ENCODE measurements around the gene SLBP. TPM values are rescaled to one million over a fixed set of nuclear protein-coding genes. Genes with fewer than 3 reads are reported as not detected.

SLBP gene
- total and polyA plus RNA-seq, 2 donors (not counting 3 experiments of a cell fraction or from before 2014, with no cell fraction given): 48.3 to 63.1 TPM

DNA sequence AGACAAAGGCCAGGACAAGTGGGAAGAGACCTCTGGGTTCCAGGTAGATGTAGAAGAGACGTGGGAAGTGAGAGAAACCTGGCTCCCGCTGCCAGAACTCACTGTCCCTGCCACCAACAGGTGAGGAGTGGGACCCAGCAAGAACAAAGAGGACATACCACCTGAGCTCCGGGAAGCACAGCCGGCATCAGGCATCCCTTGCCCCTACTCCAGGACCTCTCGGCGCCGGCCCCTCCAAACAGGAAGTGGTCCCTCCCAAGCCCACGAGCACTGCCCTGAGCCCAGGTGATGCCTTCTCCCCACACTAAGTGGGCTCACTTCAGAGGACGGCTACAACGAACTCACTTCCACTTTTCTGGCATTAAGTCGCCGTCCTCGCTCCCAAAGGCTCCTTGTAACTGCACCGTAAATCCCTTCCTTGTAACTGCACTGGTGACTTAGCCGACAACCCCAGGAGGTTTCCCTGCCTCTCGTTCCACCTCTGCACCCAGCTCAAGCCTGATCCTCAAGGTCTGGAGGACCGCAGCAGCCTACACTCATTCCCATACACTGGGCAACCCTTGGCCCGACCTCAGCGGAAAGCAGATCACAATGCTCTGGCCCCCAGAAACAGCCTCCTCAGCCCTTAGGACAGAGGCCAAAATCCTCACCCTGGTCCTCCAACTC lies 36.9 kb downstream of the SLBP start:
- dilution Hi-C loops (cut with MboI; ENCODE audit: extremely low pct_ligation_motif_present, low sequenced_read_pairs): no loop called here
- Histone ChIP-seq H3K27me3 (ENCODE audit: control insufficient read depth in 2 of 2, insufficient read depth in 2 of 2, low read length in 2 of 2) (no peaks in the 10 kb centered on the region), H3K79me2 (ENCODE audit: control insufficient read depth, insufficient read depth, low read length) (no peaks in the 10 kb centered on the region), H3K4me3 (replicated peaks in 1 of 3; ENCODE audit: insufficient read depth in 1 of 3, low read depth in 1 of 3, low read length in 3 of 3) (no peak overlapping the region), H3K4me2 (ENCODE audit: insufficient read depth, low read length) (no peak overlapping the region), H3K9me1 (replicated peaks; ENCODE audit: control insufficient read depth, extremely low read depth, insufficient read depth, low read length) (no peaks in the 10 kb centered on the region), H3K9me3 (replicated peaks; ENCODE audit: control insufficient read depth, insufficient read depth, low read length) (no peaks in the 10 kb centered on the region), H3K36me3 (ENCODE audit: control insufficient read depth in 2 of 2, extremely low read depth in 1 of 2, insufficient read depth in 2 of 2, low read length in 2 of 2) (no peaks in the 10 kb centered on the region), H4K20me1 (replicated peaks; ENCODE audit: control insufficient read depth, extremely low read depth, insufficient read depth, low read length) (no peaks in the 10 kb centered on the region), H2AFZ (ENCODE audit: low read depth, low read length) (no peak overlapping the region), H3K9ac (replicated peaks; ENCODE audit: extremely low read depth, insufficient read depth, low read length) (no peak overlapping the region), H3K4me1 (ENCODE audit: control insufficient read depth, extremely low read depth, insufficient read depth, low read length) (no peaks in the 10 kb centered on the region), H3K27ac (ENCODE audit: insufficient read depth, low read depth, low read length) (no peak overlapping the region)
- intact Hi-C loops (cut with micrococcal nuclease): no loop called here
- no TSS peak for BruUV-seq (replicated peaks)
- TF ChIP-seq EZH2 (IDR thresholded peaks at IDR 0.05; ENCODE audit: borderline replicate concordance, low read depth, low read length, severe bottlenecking) (no peak), POLR2A (IDR thresholded peaks at IDR 0.05; ENCODE audit: low read depth, low read length) (no peak), POLR2AphosphoS5 (IDR thresholded peaks at IDR 0.05; ENCODE audit: insufficient read depth, low read depth, low read length) (no peak), MYC (IDR thresholded peaks at IDR 0.05; ENCODE audit: low read depth, low read length) (no peak), GATA2 (IDR thresholded peaks at IDR 0.05; ENCODE audit: insufficient read depth, insufficient read length, low read depth, low read length) (no peak), FOS (IDR thresholded peaks at IDR 0.05; ENCODE audit: borderline replicate concordance, insufficient read depth, low read length) (no peak), JUN (IDR thresholded peaks at IDR 0.05; ENCODE audit: borderline replicate concordance, insufficient read depth, insufficient read length, low read depth) (no peak)
- TF ChIP-seq, protein P1, sequence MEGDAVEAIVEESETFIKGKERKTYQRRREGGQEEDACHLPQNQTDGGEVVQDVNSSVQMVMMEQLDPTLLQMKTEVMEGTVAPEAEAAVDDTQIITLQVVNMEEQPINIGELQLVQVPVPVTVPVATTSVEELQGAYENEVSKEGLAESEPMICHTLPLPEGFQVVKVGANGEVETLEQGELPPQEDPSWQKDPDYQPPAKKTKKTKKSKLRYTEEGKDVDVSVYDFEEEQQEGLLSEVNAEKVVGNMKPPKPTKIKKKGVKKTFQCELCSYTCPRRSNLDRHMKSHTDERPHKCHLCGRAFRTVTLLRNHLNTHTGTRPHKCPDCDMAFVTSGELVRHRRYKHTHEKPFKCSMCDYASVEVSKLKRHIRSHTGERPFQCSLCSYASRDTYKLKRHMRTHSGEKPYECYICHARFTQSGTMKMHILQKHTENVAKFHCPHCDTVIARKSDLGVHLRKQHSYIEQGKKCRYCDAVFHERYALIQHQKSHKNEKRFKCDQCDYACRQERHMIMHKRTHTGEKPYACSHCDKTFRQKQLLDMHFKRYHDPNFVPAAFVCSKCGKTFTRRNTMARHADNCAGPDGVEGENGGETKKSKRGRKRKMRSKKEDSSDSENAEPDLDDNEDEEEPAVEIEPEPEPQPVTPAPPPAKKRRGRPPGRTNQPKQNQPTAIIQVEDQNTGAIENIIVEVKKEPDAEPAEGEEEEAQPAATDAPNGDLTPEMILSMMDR (IDR thresholded peaks at IDR 0.05; ENCODE audit: extremely low read depth in 1 of 2, insufficient read depth in 1 of 2, low read depth in 1 of 2, low read length in 2 of 2): no peak
- TF ChIP-seq, protein P2, sequence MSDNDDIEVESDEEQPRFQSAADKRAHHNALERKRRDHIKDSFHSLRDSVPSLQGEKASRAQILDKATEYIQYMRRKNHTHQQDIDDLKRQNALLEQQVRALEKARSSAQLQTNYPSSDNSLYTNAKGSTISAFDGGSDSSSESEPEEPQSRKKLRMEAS (IDR thresholded peaks at IDR 0.05; ENCODE audit: insufficient read depth, insufficient read length): no peak
- no peak for DNase-seq (ENCODE audit: low read depth, low spot score)
- no peak for FAIRE-seq
- POLR2A ChIA-PET: no interaction called here
- CTCF ChIA-PET: no interaction called here

All from endothelial cell of umbilical vein (primary cell).